Measurements from ENCODE around the gene RAB44.

The RAB44 gene

GRCh38 chr6:36727505-36728021 is 29.9 kb downstream of the RAB44 start:
- no peak overlapping the region for H3K27ac ChIP-seq
- POLR2A ChIA-PET (ENCODE audit: low non-redundant PET): no interaction called here
- DNase-seq (ENCODE audit: low spot score): no peak
- TF ChIP-seq CTCF (conservative IDR thresholded peaks at IDR 0.05; ENCODE audit: low read depth): no peak
- CTCF ChIA-PET: interaction anchor here (0.7 kb wide), 1 partner anchor 111 kb away, joined by 3 read pairs; no protein-coding TSS in a partner anchor

- no peak for TF ChIP-seq CTCF (conservative IDR thresholded peaks at IDR 0.05; ENCODE audit: low read depth)
- DNase-seq (ENCODE audit: low spot score): no peak
- ChIA-PET CTCF (no interaction called here), POLR2A (ENCODE audit: low non-redundant PET) (no interaction called here)
- no peak overlapping the region for H3K27ac ChIP-seq
These were observed 30.9 kb downstream of the RAB44 start for GRCh38 chr6:36728289-36729160.

- no peak for DNase-seq (ENCODE audit: low spot score)
- no peak overlapping the region for H3K27ac ChIP-seq
- TF ChIP-seq CTCF (conservative IDR thresholded peaks at IDR 0.05; ENCODE audit: low read depth): no peak
- ChIA-PET CTCF (no interaction called here), POLR2A (ENCODE audit: low non-redundant PET) (no interaction called here)
These were observed 31.5 kb downstream of the RAB44 start for GRCh38 chr6:36729161-36729524.

- no peak overlapping the region for H3K27ac ChIP-seq
- ChIA-PET POLR2A (ENCODE audit: low non-redundant PET) (no interaction called here), CTCF (no interaction called here)
- no peak for DNase-seq (ENCODE audit: low spot score)
- TF ChIP-seq CTCF (conservative IDR thresholded peaks at IDR 0.05; ENCODE audit: low read depth): no peak
These were observed 33.1 kb downstream of the RAB44 start for GRCh38 chr6:36730424-36731380.

- no peak overlapping the region for H3K27ac ChIP-seq
- POLR2A ChIA-PET (ENCODE audit: low non-redundant PET): no interaction called here
- TF ChIP-seq CTCF (conservative IDR thresholded peaks at IDR 0.05; ENCODE audit: low read depth): no peak
- CTCF ChIA-PET: no interaction called here
- no peak for DNase-seq (ENCODE audit: low spot score)
These were observed 34.1 kb downstream of the RAB44 start for GRCh38 chr6:36731622-36732310.

- ChIA-PET POLR2A (ENCODE audit: low non-redundant PET) (no interaction called here), CTCF (interaction anchor here (0.7 kb wide), 1 partner anchor 19 kb away, joined by 3 read pairs; no protein-coding TSS in a partner anchor)
- no peak for TF ChIP-seq CTCF (conservative IDR thresholded peaks at IDR 0.05; ENCODE audit: low read depth)
- no peak overlapping the region for H3K27ac ChIP-seq
- no peak for DNase-seq (ENCODE audit: low spot score)
These were observed 35.7 kb downstream of the RAB44 start for GRCh38 chr6:36733300-36733699.
